Measurements from ENCODE around the gene ALOXE3.

DNA sequence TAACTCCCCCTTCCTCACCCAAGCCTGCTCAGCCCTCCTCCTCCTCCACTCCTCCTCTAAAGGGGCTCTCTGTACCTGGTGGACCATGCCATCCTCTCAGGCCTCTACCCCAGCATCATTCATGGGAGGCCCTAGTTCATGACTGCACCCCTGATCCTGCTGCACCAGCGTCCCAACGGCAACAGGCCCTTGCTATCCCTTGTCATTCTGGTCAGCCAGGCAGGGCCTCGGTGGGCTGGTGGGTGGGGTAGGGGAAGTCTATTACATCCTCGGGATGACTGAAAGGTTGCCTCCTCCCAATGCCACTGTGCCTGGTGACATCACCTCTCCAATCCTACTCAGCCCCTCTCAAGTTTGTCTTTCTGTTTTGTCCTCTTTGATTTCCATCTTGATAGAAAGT is 50.5 kb downstream of the ALOXE3 start:
- TF ChIP-seq POLR2A (IDR thresholded peaks at IDR 0.05; ENCODE audit: extremely low read depth, insufficient read length), result no peak
- no peak for TF ChIP-seq CTCF (IDR thresholded peaks at IDR 0.05; ENCODE audit: low read depth, low read length)
- TF ChIP-seq, protein P1, sequence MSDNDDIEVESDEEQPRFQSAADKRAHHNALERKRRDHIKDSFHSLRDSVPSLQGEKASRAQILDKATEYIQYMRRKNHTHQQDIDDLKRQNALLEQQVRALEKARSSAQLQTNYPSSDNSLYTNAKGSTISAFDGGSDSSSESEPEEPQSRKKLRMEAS (IDR thresholded peaks at IDR 0.05; ENCODE audit: low read depth, low read length), result no peak
